Measurements from ENCODE around the gene FMN2.

The FMN2 gene

GRCh38 chr1:240198376-240198775 is 106.7 kb downstream of the FMN2 start:
- DNase-seq (ENCODE audit: low read depth) = no peak

GRCh38 chr1:240199758-240200645 is 108.3 kb downstream of the FMN2 start:
- DNase-seq (ENCODE audit: low read depth) = peak; percentile 72

GRCh38 chr1:240201931-240202330 is 110.2 kb downstream of the FMN2 start:
- DNase-seq (ENCODE audit: low read depth) = no peak

GRCh38 chr1:240207073-240207709 is 115.5 kb downstream of the FMN2 start:
- DNase-seq (ENCODE audit: low read depth) = no peak

GRCh38 chr1:240210026-240210425 is 118.3 kb downstream of the FMN2 start:
- no peak for DNase-seq (ENCODE audit: low read depth)

- no peak for DNase-seq (ENCODE audit: low read depth)
Observed at GRCh38 chr1:240212556-240212955, 120.9 kb downstream of the FMN2 start.

GRCh38 chr1:240217403-240217802 is 125.7 kb downstream of the FMN2 start:
- no peak for DNase-seq (ENCODE audit: low read depth)

GRCh38 chr1:240219104-240219503 is 127.4 kb downstream of the FMN2 start:
- no peak for DNase-seq (ENCODE audit: low read depth)

- DNase-seq (ENCODE audit: low read depth) = no peak
Observed at GRCh38 chr1:240226102-240226501, 134.4 kb downstream of the FMN2 start.

- no peak for DNase-seq (ENCODE audit: low read depth)
Observed at GRCh38 chr1:240230816-240231215, 139.1 kb downstream of the FMN2 start.

GRCh38 chr1:240232530-240232929 is 140.8 kb downstream of the FMN2 start:
- peak; percentile 55 for DNase-seq (ENCODE audit: low read depth)

- DNase-seq (ENCODE audit: low read depth) = peak; percentile 81
Observed at GRCh38 chr1:240234485-240235210, 143.0 kb downstream of the FMN2 start.

- DNase-seq (ENCODE audit: low read depth) = peak; percentile 76
Observed at GRCh38 chr1:240235521-240236288, 144.0 kb downstream of the FMN2 start.

- DNase-seq (ENCODE audit: low read depth) = peak; percentile 84
Observed at GRCh38 chr1:240237305-240237721, 145.6 kb downstream of the FMN2 start.

GRCh38 chr1:240239309-240239708 is 147.6 kb downstream of the FMN2 start:
- DNase-seq (ENCODE audit: low read depth) = no peak

- DNase-seq (ENCODE audit: low read depth) = no peak
Observed at GRCh38 chr1:240241278-240241677, 149.6 kb downstream of the FMN2 start.

- peak; percentile 89 for DNase-seq (ENCODE audit: low read depth)
Observed at GRCh38 chr1:240242601-240243144, 151.0 kb downstream of the FMN2 start.

GRCh38 chr1:240244968-240245628 is 153.4 kb downstream of the FMN2 start:
- peak; percentile 89 for DNase-seq (ENCODE audit: low read depth)

GRCh38 chr1:240245629-240246020 is 153.9 kb downstream of the FMN2 start:
- DNase-seq (ENCODE audit: low read depth) = peak; percentile 64

- peak; percentile 23 for DNase-seq (ENCODE audit: low read depth)
Observed at GRCh38 chr1:240247899-240248298, 156.2 kb downstream of the FMN2 start.

- no peak for DNase-seq (ENCODE audit: low read depth)
Observed at GRCh38 chr1:240254006-240254405, 162.3 kb downstream of the FMN2 start.
